GM19351 (cell line): ENCODE data around the gene DNM3.

ENCODE experiments used
- ATAC-seq: cut with Tn5 transposase; IDR thresholded peaks from one replicate; pipeline ENCODE4 v1.9.1; 2021; ENCODE audit warnings: mild to moderate bottlenecking, moderate library complexity; ENCODE audit not compliant: unreplicated experiment

The DNM3 gene

GRCh38 chr1:172266528-172267174 is 425.4 kb downstream of the DNM3 start:
- ATAC-seq: no peak

- no peak for ATAC-seq
Measured at GRCh38 chr1:172268237-172268636, 426.9 kb downstream of the DNM3 start.

- ATAC-seq: no peak
Measured at GRCh38 chr1:172269084-172269483, 427.8 kb downstream of the DNM3 start.

- no peak for ATAC-seq
Measured at GRCh38 chr1:172269644-172270043, 428.3 kb downstream of the DNM3 start.

- ATAC-seq: no peak
Measured at GRCh38 chr1:172270605-172271004, 429.3 kb downstream of the DNM3 start.

GRCh38 chr1:172272087-172272486 is 430.8 kb downstream of the DNM3 start:
- no peak for ATAC-seq

- no peak for ATAC-seq
Measured at GRCh38 chr1:172273647-172274396, 432.5 kb downstream of the DNM3 start.

GRCh38 chr1:172275478-172275877 is 434.2 kb downstream of the DNM3 start:
- ATAC-seq: no peak

- ATAC-seq: no peak
Measured at GRCh38 chr1:172276120-172276818, 435.0 kb downstream of the DNM3 start.

- no peak for ATAC-seq
Measured at GRCh38 chr1:172277275-172277674, 436.0 kb downstream of the DNM3 start.

GRCh38 chr1:172277989-172278388 is 436.7 kb downstream of the DNM3 start:
- ATAC-seq: no peak

- ATAC-seq: no peak
Measured at GRCh38 chr1:172278478-172278877, 437.2 kb downstream of the DNM3 start.

- no peak for ATAC-seq
Measured at GRCh38 chr1:172279939-172280636, 438.8 kb downstream of the DNM3 start.

- no peak for ATAC-seq
Measured at GRCh38 chr1:172283766-172284165, 442.5 kb downstream of the DNM3 start.

- ATAC-seq: no peak
Measured at GRCh38 chr1:172286629-172287076, 445.4 kb downstream of the DNM3 start.

- ATAC-seq: no peak
Measured at GRCh38 chr1:172287208-172287607, 445.9 kb downstream of the DNM3 start.

GRCh38 chr1:172288581-172288980 is 447.3 kb downstream of the DNM3 start:
- ATAC-seq: no peak

- ATAC-seq: no peak
Measured at GRCh38 chr1:172289448-172289847, 448.1 kb downstream of the DNM3 start.

GRCh38 chr1:172292840-172293239 is 451.5 kb downstream of the DNM3 start:
- no peak for ATAC-seq

GRCh38 chr1:172293429-172293828 is 452.1 kb downstream of the DNM3 start:
- no peak for ATAC-seq

GRCh38 chr1:172298141-172298540 is 456.8 kb downstream of the DNM3 start:
- ATAC-seq: no peak
